ENCODE results near the gene ZNF574.
A peak's percentile ranks its signal among the peaks of the same experiment; 100 is the strongest.
"Not testable (repeated sequence)": the region's sequence is repeated elsewhere in the genome, so short reads cannot be mapped to it uniquely, and the experiment has no call there.

The ZNF574 gene

GRCh38 chr19:42075616-42076379, at the start of gene ZNF574:
Gene ZNF574, plus strand, starts transcription at chr19:42076166. Its CDS starts 2,441 bp downstream, at chr19:42078607.
- DNase-seq (ENCODE audit: low read depth): peak; percentile 95

DNA sequence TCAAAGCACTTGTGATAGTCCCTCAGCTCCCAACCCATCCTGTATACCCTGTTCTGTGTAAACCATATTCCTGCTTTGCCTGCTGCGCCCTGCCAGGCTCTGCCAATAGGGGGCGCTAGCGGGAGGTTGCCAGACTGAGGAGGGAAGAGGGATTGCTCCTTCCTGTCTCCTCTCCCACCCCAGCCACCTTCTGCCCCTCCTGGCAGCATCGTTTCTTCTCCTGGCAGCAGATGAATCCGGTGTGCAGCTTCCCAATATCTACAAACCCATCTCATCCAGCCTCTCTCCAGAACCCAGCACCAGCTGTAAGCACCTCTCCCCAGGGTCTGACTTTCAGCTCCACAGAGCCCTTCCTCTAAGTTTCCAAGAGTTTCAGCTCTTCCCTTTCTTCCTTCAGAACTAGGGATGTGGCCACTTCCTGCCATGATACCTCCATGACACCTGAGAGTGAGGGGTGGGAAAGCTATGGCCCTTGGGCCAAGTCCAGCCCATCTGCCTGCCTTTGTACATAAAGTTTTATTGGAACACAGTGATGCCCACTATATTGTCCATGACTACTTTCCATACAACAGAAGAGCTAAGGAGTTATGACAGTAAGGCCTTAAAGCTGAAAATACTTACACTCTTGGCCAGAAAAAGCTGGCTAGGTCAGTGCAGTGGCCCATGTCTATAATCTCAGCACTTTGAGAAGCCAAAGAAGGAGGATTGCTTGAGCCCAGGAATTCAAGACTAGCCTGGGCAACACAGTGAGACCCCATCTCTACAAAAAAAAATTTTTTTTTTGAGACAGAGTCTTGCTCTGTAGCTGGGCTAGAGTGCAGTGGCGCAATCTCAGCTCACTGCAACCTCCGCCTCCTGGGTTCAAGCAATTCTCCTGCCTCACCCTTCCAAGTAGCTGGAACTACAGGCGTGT, 47.4 kb upstream of the ZNF574 start:
- DNase-seq (ENCODE audit: low read depth): no peak

DNA sequence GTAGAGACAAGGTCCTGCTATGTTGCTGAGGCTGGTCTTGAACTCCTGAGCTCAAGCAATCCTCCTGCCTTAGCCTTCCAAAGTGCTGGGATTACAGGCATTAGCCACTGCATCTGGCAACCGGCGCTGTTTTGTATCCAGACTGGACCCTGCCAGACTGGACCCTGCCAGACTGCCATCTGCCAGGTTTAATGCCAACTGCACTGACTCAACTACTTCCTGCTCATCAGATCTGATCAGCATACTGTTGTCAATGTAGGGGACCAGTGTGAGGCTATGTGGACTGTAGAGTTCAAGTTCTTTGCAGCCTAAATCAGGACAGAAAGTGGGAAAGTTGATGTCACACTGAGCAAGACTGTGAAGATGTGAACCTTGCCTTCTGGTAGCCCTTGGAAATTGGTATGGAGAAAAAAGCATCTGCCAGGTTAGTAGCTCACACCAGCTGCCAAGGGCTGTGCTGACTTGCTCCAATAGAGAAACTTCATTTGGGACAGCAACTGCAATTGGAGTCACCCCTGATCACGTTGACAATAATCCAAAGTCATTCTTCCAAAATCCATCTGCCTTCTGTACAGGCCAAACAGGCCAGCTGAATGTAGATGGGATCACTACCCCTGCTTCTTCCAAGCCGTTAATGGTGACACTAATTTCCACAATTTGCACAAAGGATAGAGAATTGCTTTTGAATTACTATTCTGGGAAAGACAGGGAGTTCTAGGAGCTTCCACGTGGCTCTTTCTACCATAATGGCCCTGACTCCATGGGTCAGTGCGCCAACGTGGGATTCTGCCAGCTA, 45.1 kb upstream of the ZNF574 start:
- no peak for DNase-seq (ENCODE audit: low read depth)

DNA sequence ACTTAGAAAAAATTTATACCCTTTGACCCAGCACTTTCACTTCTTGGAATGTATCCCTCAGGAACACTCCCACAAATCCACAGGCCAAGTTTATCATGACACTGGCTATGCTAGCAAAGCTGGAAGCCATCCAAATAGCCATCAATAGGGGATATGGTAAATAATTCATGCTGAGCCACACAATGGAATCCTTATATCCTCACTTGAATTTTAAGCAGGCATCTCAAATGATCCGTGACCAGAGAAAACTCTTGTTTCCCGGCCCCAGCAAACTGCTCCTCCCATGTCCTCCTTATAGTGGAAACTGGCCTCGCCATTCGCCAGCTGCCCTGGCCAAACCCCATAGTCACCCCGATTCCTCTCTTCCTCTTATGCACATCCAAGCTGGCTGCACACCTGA, 43.5 kb upstream of the ZNF574 start:
- DNase-seq (ENCODE audit: low read depth): no peak

DNA sequence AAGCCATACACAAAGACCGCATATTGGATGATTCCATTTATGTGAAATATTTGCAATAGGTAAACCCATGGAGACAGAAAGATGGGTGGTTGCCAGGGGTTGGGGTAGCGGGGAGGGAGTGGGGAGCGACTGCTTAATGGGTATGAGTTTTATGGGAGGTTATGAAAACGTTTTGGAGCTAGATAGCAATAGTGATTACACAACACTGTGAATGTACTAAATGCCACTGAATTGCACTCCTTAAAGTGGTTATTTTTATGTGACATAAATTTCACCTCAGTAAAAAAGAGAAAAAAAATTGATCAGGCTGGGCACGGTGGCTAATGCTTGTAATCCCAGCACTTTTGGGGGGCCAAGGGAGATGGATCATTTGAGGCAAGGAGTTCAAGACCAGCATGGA, 42.6 kb upstream of the ZNF574 start:
- DNase-seq (ENCODE audit: low read depth): no peak

GRCh38 chr19:42034640-42035391, 41.1 kb upstream of the ZNF574 start:
- DNase-seq (ENCODE audit: low read depth): peak; percentile 38

GRCh38 chr19:42037649-42038048, 38.3 kb upstream of the ZNF574 start:
- DNase-seq (ENCODE audit: low read depth): no peak

DNA sequence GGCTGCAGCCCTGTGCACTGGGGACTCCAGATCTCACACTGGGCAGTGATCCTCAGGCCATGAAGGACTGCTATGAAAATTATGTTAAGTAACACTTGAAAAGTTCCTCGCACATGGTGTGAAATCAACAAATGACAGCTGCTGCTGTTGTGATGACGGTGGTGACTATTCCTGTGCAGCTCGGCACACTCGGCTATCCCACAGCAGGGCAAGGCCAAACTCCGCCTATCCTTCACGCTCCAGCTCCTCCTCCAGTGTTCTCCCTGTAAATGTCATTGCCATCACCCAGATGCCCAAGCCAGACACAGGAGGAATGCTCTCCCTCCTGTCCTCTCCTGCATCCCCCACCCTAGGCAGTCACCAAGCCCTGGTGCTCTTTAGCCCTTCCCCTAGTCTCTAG, 37.3 kb upstream of the ZNF574 start:
- DNase-seq (ENCODE audit: low read depth): no peak

DNA sequence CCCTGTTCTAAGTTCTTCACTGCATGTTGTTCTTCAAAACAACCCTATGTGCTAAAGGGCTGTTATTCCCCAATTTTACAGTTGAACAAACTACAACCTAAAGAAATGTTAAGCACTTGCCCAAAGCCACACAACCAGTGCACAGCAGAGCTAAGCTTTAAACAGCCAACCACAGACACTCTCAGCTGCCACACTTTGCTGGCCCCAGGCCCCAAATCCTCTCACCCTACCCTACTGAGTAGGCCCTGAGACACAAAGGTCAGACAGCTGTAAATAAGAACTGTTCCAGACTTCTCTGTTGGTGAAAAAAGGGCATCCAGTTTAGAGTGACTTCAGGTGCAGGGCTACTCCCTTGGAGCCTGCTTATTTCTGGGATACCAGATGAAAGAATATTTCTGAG, 35.9 kb upstream of the ZNF574 start:
- no peak for DNase-seq (ENCODE audit: low read depth)

GRCh38 chr19:42040491-42040890, 35.5 kb upstream of the ZNF574 start:
- DNase-seq (ENCODE audit: low read depth): not testable (repeated sequence)

GRCh38 chr19:42042455-42043170, 33.4 kb upstream of the ZNF574 start:
- DNase-seq (ENCODE audit: low read depth): no peak

GRCh38 chr19:42045575-42045974, 30.4 kb upstream of the ZNF574 start:
- DNase-seq (ENCODE audit: low read depth): no peak

DNA sequence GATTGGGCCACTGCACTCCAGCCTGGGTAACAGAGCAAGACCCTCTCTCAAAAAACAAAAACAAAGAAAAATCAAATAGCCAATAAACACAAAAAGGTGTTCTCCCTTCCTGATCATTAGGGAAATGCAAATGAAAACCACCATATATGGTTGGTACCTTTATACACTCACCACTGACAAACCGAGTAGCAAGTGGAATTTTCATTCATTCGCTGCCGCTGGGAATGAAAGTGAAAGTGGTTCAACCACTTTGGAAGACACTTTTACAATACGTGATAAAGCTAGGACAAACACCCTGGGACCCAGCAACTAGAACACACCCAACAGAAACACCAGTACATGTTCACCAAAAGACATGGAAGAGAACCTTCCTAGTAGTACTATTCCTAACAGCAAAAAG, 27.0 kb upstream of the ZNF574 start:
- no peak for DNase-seq (ENCODE audit: low read depth)

DNA sequence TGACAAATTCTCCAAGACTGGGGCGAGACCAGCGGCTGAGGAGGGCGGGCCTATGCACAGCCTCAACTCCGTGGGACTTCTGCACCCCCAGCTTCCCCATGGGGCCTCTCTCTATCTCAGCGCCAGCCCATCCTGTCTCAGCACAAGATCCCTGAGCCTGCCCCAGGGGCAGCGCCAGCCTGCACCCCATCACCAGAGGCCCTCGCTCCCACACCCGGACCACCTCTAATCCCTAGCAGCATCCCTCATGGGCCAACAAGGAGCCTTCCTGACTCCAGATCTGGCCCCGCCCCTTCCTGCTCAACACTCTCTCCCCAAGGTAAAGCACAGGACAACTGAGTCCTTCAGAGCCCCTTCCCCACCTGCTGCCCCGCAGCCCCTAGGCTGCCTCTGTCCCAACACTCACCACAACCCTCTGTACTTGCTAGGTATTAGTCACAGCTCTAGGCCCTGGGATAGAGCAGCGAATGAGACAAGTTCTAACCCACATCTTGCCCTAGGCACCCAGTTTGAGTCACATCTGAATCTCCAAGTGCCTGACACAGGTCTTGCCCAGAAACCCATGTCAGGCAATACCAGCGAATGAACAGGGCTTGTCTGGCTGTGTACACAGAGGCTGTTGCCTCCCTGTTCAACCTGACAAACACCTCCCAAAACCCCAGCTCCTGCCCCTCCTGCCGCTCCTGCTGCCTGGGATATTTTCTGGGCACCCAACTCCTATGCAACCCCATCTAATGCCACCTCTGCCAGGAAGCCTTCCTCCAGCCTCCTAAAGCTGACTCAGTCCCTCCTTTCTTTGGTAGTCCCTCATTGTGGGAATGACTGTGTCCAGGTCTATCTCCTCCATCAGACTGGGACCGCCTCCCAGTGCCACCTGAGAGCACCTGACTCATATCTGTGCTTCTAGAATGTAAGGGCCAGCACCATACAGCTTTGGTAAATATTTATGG, 24.5 kb upstream of the ZNF574 start:
- DNase-seq (ENCODE audit: low read depth): no peak

DNA sequence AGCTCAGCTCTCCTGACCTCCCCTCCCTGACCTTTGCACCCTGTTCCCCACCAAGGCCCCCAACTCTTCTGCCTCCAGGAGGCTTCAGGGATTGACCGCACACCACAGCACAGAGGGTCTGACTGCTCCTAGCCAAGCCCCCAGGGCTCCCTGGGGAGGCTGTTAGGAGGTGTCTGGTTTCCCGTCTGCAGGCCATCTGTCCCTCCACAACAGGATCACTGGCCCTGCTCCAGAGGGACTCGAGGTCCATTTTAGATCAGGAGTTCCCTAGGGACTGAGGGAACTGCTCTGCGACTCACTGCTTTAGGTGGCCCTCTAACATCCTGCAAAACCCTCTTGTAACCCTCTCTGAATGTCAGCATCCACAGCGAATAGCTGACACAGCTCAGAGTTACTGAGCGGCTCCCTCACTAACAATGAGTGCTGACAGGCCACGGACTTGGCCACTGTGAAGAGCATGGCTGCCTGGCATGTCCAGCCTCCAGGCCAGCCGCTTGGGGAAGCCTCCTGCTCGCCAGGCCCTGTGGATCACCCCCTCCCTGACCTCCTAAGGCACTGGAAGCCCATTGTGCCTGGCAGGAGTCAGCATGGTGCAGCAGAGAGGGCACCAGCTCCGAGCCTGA, 23.6 kb upstream of the ZNF574 start:
- no peak for DNase-seq (ENCODE audit: low read depth)

DNA sequence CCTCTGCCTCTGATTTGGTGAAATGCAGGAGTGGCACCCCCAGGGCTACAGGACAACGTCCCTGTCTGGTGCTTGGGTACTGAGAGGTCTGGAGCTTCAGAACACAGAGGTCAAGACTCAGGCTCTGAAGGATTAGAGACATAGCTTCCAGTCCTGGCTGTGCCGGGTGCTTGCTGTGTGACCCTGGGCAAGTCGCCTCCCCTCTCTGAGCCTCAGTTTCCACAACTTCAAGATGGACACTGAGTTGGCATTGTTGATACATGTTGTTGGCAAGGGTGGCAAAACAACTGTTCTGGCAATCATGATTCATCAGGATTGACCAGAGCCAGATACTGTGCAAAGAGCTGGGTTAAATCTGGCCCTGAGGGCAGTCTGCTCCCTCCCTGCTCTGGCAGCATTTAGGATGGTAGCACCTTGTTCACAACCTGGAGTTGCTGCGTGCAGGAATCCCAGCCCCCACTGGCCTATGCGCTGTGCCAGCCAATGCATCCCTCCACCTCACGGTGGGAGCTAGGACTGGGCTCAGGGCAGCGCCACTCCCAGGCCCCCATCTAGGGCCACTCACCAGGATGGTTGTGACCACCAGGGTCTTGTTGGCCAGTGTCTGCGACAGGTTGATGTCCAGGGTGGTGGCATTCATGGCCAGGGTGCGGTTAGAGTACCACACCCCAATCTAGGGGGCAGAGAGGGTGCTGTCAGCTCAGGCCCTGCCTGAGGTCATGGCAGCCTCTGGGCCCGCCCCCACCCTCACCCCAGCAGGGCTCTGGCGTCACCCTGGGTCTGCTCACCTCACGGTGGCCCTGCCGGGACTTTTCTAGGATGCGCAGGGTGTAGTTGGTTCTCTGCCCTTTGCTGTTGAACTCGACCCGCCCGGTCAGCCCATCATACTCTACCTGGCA, 22.7 kb upstream of the ZNF574 start:
- no peak for DNase-seq (ENCODE audit: low read depth)

GRCh38 chr19:42054205-42054604, 21.8 kb upstream of the ZNF574 start:
- DNase-seq (ENCODE audit: low read depth): no peak

- DNase-seq (ENCODE audit: low read depth): no peak
Observed at GRCh38 chr19:42057846-42058245, 18.1 kb upstream of the ZNF574 start.

Measured in stimulated activated CD8-positive, alpha-beta memory T cell treated with anti-CD3 and anti-CD28 coated beads, Interleukin-4, amount 100 ng/mL, for 24 hours (primary cell).